ENCODE results near the gene ICAM5. TPM values are rescaled to one million over a fixed set of nuclear protein-coding genes. Genes with fewer than 3 reads are reported as not detected.

Gene ICAM5
- total RNA-seq, 1 experiment from 2014 or later, result 53.9 TPM

DNA sequence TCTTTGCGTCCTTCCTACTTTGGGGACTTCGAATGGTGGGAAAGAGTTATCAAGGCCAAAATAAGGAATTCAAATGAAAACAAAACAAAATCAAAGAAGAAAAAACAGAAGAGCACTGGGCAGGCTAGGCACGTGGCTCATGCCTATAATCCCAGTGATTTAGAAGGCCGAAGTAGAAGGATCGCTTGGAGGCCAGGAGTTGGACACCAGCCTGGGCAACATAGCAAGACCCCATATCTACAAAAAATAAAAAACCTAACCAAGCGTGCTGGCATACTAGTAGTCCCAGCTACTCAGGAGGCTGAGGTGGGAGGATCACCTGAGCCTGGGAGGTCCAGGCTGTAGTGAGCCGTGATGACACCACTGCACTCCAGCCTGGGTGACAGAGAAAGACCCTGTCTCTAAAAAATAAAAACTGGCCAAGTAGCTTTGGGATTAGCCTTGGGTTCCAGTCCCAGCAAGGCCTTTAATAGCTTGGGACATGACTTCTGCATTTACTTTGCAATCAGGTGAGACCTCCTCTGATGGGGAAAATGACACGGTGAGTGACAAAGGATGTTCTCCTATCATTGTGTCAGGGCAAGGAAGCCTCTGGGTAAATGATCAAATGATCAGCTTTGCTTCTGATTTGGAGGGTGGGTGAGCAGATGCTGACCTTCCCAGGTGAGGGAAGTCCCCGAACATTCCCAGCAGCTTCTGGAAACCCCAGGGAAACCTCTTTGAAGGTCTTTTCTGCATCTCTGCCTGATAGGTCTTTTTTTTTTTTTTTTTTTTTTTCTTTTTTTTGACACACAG is 11.8 kb upstream of the ICAM5 start:
- Histone ChIP-seq H3K9me2 (ENCODE audit: insufficient read depth) (no peaks in the 10 kb centered on the region), H3K36me3 (ENCODE audit: control insufficient read depth in 1 of 2, insufficient read depth in 2 of 2, low read length in 2 of 2) (peaks cover 0 to 8% of the 10 kb centered on the region in 2 experiments; a peak in 2 of 4 replicates), H2AFZ (ENCODE audit: low read depth, low read length, poor library complexity, severe bottlenecking) (no peak overlapping the region), H4K20me1 (ENCODE audit: insufficient read depth) (no peaks in the 10 kb centered on the region), H3K4me1 (ENCODE audit: control insufficient read depth in 1 of 2, insufficient read depth in 2 of 2, low read length in 2 of 2) (peaks cover 2 to 7% of the 10 kb centered on the region in 2 experiments; a peak in 3 of 4 replicates), H3K9me3 (ENCODE audit: control insufficient read depth in 1 of 2, insufficient read depth in 1 of 2, low read depth in 1 of 2, low read length in 2 of 2) (no peaks in the 10 kb centered on the region), H3K79me2 (ENCODE audit: insufficient read depth, low read length) (no peaks in the 10 kb centered on the region), H3K4me3 (replicated peaks in 1 of 2; ENCODE audit: low read depth in 1 of 2, low read length in 2 of 2) (no peak overlapping the region), H3K9ac (ENCODE audit: low read length) (no peak overlapping the region), H3K4me2 (ENCODE audit: low read length) (no peak overlapping the region), H3K27ac (ENCODE audit: low read depth, low read length) (no peak overlapping the region), H3K27me3 (ENCODE audit: insufficient read depth, low read length) (no peaks in the 10 kb centered on the region)
- ATAC-seq (no peak), DNase-seq (ENCODE audit: low read depth, low spot score) (no peak)
- TF ChIP-seq SRF (IDR thresholded peaks at IDR 0.05; ENCODE audit: low read depth), result no peak
- TF ChIP-seq ELF1 (IDR thresholded peaks at IDR 0.05; ENCODE audit: borderline replicate concordance, low read depth), result no peak
- TF ChIP-seq, protein P1, sequence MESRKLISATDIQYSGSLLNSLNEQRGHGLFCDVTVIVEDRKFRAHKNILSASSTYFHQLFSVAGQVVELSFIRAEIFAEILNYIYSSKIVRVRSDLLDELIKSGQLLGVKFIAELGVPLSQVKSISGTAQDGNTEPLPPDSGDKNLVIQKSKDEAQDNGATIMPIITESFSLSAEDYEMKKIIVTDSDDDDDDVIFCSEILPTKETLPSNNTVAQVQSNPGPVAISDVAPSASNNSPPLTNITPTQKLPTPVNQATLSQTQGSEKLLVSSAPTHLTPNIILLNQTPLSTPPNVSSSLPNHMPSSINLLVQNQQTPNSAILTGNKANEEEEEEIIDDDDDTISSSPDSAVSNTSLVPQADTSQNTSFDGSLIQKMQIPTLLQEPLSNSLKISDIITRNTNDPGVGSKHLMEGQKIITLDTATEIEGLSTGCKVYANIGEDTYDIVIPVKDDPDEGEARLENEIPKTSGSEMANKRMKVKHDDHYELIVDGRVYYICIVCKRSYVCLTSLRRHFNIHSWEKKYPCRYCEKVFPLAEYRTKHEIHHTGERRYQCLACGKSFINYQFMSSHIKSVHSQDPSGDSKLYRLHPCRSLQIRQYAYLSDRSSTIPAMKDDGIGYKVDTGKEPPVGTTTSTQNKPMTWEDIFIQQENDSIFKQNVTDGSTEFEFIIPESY (IDR thresholded peaks at IDR 0.05; ENCODE audit: extremely low read depth, insufficient replicate concordance, low read length), result no peak
- TF ChIP-seq POLR2A (IDR thresholded peaks at IDR 0.05; ENCODE audit: borderline replicate concordance, extremely low read depth, insufficient read depth, insufficient read length), result no peak
- TF ChIP-seq, protein P2, sequence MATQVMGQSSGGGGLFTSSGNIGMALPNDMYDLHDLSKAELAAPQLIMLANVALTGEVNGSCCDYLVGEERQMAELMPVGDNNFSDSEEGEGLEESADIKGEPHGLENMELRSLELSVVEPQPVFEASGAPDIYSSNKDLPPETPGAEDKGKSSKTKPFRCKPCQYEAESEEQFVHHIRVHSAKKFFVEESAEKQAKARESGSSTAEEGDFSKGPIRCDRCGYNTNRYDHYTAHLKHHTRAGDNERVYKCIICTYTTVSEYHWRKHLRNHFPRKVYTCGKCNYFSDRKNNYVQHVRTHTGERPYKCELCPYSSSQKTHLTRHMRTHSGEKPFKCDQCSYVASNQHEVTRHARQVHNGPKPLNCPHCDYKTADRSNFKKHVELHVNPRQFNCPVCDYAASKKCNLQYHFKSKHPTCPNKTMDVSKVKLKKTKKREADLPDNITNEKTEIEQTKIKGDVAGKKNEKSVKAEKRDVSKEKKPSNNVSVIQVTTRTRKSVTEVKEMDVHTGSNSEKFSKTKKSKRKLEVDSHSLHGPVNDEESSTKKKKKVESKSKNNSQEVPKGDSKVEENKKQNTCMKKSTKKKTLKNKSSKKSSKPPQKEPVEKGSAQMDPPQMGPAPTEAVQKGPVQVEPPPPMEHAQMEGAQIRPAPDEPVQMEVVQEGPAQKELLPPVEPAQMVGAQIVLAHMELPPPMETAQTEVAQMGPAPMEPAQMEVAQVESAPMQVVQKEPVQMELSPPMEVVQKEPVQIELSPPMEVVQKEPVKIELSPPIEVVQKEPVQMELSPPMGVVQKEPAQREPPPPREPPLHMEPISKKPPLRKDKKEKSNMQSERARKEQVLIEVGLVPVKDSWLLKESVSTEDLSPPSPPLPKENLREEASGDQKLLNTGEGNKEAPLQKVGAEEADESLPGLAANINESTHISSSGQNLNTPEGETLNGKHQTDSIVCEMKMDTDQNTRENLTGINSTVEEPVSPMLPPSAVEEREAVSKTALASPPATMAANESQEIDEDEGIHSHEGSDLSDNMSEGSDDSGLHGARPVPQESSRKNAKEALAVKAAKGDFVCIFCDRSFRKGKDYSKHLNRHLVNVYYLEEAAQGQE (IDR thresholded peaks at IDR 0.05; ENCODE audit: low read depth), result no peak
- no peak for TF ChIP-seq CEBPB (IDR thresholded peaks at IDR 0.05; ENCODE audit: low read depth)
- TF ChIP-seq, protein P3, sequence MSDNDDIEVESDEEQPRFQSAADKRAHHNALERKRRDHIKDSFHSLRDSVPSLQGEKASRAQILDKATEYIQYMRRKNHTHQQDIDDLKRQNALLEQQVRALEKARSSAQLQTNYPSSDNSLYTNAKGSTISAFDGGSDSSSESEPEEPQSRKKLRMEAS (IDR thresholded peaks at IDR 0.05), result no peak
- TF ChIP-seq EZH2 (IDR thresholded peaks at IDR 0.05), result no peak
- TF ChIP-seq TCF7L2 (IDR thresholded peaks at IDR 0.05; ENCODE audit: borderline replicate concordance, extremely low read depth, insufficient read depth, insufficient read length), result no peak
- TF ChIP-seq, protein P4, sequence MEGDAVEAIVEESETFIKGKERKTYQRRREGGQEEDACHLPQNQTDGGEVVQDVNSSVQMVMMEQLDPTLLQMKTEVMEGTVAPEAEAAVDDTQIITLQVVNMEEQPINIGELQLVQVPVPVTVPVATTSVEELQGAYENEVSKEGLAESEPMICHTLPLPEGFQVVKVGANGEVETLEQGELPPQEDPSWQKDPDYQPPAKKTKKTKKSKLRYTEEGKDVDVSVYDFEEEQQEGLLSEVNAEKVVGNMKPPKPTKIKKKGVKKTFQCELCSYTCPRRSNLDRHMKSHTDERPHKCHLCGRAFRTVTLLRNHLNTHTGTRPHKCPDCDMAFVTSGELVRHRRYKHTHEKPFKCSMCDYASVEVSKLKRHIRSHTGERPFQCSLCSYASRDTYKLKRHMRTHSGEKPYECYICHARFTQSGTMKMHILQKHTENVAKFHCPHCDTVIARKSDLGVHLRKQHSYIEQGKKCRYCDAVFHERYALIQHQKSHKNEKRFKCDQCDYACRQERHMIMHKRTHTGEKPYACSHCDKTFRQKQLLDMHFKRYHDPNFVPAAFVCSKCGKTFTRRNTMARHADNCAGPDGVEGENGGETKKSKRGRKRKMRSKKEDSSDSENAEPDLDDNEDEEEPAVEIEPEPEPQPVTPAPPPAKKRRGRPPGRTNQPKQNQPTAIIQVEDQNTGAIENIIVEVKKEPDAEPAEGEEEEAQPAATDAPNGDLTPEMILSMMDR (IDR thresholded peaks at IDR 0.05 in 2 of 3, conservative IDR thresholded peaks at IDR 0.05 in 1 of 3; ENCODE audit: borderline replicate concordance in 1 of 3, insufficient read depth in 1 of 3, low read depth in 2 of 3, low read length in 2 of 3), result no peak
- TF ChIP-seq, protein P5, sequence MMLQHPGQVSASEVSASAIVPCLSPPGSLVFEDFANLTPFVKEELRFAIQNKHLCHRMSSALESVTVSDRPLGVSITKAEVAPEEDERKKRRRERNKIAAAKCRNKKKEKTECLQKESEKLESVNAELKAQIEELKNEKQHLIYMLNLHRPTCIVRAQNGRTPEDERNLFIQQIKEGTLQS (IDR thresholded peaks at IDR 0.05), result no peak
- TF ChIP-seq SIN3A (IDR thresholded peaks at IDR 0.05; ENCODE audit: low read depth), result no peak
- no peak for TF ChIP-seq SP1 (IDR thresholded peaks at IDR 0.05; ENCODE audit: low read depth)
- intact Hi-C loops (cut with micrococcal nuclease), result no loop called here
- ChIA-PET RAD21 (ENCODE audit: low non-redundant PET in 1 of 2, low total read pairs in 2 of 2, uncharacterized antibody in 2 of 2, unreplicated experiment in 2 of 2) (no interaction called here), POLR2A (no interaction called here), CTCF (interaction anchor here (1.1 to 1.9 kb wide), 4 partner anchors 9 to 19 kb away, joined by 3 to 6 read pairs (median 4); partner anchors contain the start of gene ICAM5)
- BruUV-seq (replicated peaks), result no TSS peak

All from HCT116 (cell line).